Peyer's patch (tissue), 4 donors: ENCODE measurements around the gene SLC39A11. TPM values are rescaled to one million over a fixed set of nuclear protein-coding genes. Genes with fewer than 3 reads are reported as not detected.
A peak's percentile ranks its signal among the peaks of the same experiment; 100 is the strongest.

Source experiments
- DNase-seq, 3 donors: peaks; one replicate each; pipeline ENCODE4 v3.0.0-alpha.2; 2017 to 2019
- H3K27ac ChIP-seq, 4 donors: fragments of 200-600 bp; sonication (generic); one replicate each; pipeline ENCODE4 v1.5.1; 2016 to 2019
- H3K27me3 ChIP-seq, 2 donors: fragments of 200-600 bp; sonication (generic); one replicate each; pipeline ENCODE4 v1.5.1; 2019
- H3K36me3 ChIP-seq, 3 donors: fragments of 200-600 bp; sonication (generic); one replicate each; pipeline ENCODE4 v1.5.1; 2016 to 2019
- H3K4me1 ChIP-seq, 4 donors: fragments of 200-600 bp; sonication (generic); one replicate each; pipeline ENCODE4 v1.5.1; 2016 to 2019
- H3K4me3 ChIP-seq, 4 donors: fragments of 200-600 bp; sonication (generic); 1 replicate in 3 of 4; 2 replicates in 1 of 4; pipeline ENCODE4 v1.5.1; 2016 to 2019; ENCODE audit warnings: mild to moderate bottlenecking in 1 of 4
- H3K9me3 ChIP-seq, 4 donors: fragments of 200-600 bp; sonication (generic); one replicate each; pipeline ENCODE4 v1.5.1; 2016 to 2019; ENCODE audit warnings: mild to moderate bottlenecking in 1 of 4
- POLR2A ChIP-seq, 2 donors: fragments of 450-650 bp; IDR thresholded peaks; one replicate each; pipeline ENCODE4 v1.5.1; 2017; ENCODE audit warnings: antibody characterized with exemption in 2 of 2, mild to moderate bottlenecking in 2 of 2, moderate library complexity in 2 of 2
- total RNA-seq, 4 donors: library from RNA; depleted of rRNA; stranded (reverse); fragments of >200 nt; gene quantifications; one replicate each; pipeline ENCODE4 v1.1.0, GENCODE V29; 2016
- TF ChIP-seq, protein P1 (sequence below), 6 experiments: fragments of 450-650 bp in 4 of 6; fragments of 200-600 bp in 2 of 6; sonication (generic) in 1 of 6; IDR thresholded peaks; one replicate each; pipeline ENCODE4 v1.5.1; 2017 to 2019; ENCODE audit warnings: antibody characterized with exemption in 6 of 6, mild to moderate bottlenecking in 3 of 6, moderate library complexity in 1 of 6

SLC39A11 gene
- total RNA-seq, 4 donors from 2014 or later = 39.9 to 91.6 (median 45.7) TPM

- peak overlapping the region in 2 of 4 donors; percentile 29 to 30 for H3K4me3 ChIP-seq
- peaks cover 0 to 25% (median 2%) of the 10 kb centered on the region in 4 donors for H3K4me1 ChIP-seq
- H3K27ac ChIP-seq = peak overlapping the region in 3 of 4 donors; percentile 48 to 91 (median 84)
- TF ChIP-seq, protein P1, sequence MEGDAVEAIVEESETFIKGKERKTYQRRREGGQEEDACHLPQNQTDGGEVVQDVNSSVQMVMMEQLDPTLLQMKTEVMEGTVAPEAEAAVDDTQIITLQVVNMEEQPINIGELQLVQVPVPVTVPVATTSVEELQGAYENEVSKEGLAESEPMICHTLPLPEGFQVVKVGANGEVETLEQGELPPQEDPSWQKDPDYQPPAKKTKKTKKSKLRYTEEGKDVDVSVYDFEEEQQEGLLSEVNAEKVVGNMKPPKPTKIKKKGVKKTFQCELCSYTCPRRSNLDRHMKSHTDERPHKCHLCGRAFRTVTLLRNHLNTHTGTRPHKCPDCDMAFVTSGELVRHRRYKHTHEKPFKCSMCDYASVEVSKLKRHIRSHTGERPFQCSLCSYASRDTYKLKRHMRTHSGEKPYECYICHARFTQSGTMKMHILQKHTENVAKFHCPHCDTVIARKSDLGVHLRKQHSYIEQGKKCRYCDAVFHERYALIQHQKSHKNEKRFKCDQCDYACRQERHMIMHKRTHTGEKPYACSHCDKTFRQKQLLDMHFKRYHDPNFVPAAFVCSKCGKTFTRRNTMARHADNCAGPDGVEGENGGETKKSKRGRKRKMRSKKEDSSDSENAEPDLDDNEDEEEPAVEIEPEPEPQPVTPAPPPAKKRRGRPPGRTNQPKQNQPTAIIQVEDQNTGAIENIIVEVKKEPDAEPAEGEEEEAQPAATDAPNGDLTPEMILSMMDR (IDR thresholded peaks at IDR 0.05) = no peak
- no peak for TF ChIP-seq POLR2A (IDR thresholded peaks at IDR 0.05)
- no peak for DNase-seq
- no peaks in the 10 kb centered on the region for H3K9me3 ChIP-seq
- no peaks in the 10 kb centered on the region for H3K36me3 ChIP-seq
- H3K27me3 ChIP-seq = no peaks in the 10 kb centered on the region
Observed at GRCh38 chr17:72617557-72617956, 474.9 kb downstream of the SLC39A11 start.

- Histone ChIP-seq H3K27me3 (no peaks in the 10 kb centered on the region), H3K4me1 (peaks cover 0 to 25% (median 2%) of the 10 kb centered on the region in 4 donors), H3K27ac (no peak overlapping the region), H3K4me3 (no peak overlapping the region), H3K36me3 (no peaks in the 10 kb centered on the region), H3K9me3 (no peaks in the 10 kb centered on the region)
- TF ChIP-seq, protein P1 (IDR thresholded peaks at IDR 0.05) = no peak
- TF ChIP-seq POLR2A (IDR thresholded peaks at IDR 0.05) = no peak
- DNase-seq = no peak
Observed at GRCh38 chr17:72616447-72616846, 476.0 kb downstream of the SLC39A11 start.

DNA sequence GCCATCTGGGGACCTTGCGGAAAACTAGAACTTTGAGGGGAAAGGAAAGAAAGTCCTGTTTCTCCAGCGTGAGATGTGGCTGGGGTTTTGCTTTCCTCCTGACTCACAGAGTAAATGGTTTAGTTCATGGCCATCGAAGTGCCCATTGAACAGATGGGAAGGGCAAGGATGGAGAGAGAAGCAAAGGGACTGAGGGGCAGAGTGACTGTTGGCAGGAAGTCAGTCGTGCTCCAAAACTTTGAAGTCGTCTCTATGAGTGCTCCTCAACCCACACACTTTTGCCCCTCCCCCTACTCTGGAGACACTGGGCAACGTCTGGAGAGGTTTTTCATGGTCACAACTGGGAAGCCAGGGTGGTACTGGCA lies 476.9 kb downstream of the SLC39A11 start:
- peaks cover 0 to 25% (median 2%) of the 10 kb centered on the region in 4 donors for H3K4me1 ChIP-seq
- no peaks in the 10 kb centered on the region for H3K27me3 ChIP-seq
- H3K36me3 ChIP-seq = no peaks in the 10 kb centered on the region
- TF ChIP-seq POLR2A (IDR thresholded peaks at IDR 0.05) = no peak
- TF ChIP-seq, protein P1 (IDR thresholded peaks at IDR 0.05) = no peak
- H3K27ac ChIP-seq = peak overlapping the region in 3 of 4 donors; percentile 51 to 87 (median 80)
- H3K9me3 ChIP-seq = no peaks in the 10 kb centered on the region
- no peak overlapping the region for H3K4me3 ChIP-seq
- no peak for DNase-seq

- no peaks in the 10 kb centered on the region for H3K36me3 ChIP-seq
- peak overlapping the region in 2 of 4 donors; percentile 22 to 24 for H3K4me3 ChIP-seq
- H3K4me1 ChIP-seq = peaks cover 0 to 26% (median 2%) of the 10 kb centered on the region in 4 donors
- DNase-seq = peak in 2 of 3 donors; percentile 68 to 72
- TF ChIP-seq, protein P1 (IDR thresholded peaks at IDR 0.05) = no peak
- TF ChIP-seq POLR2A (IDR thresholded peaks at IDR 0.05) = no peak
- H3K9me3 ChIP-seq = no peaks in the 10 kb centered on the region
- peak overlapping the region in 3 of 4 donors; percentile 51 to 87 (median 80) for H3K27ac ChIP-seq
- no peaks in the 10 kb centered on the region for H3K27me3 ChIP-seq
Observed at GRCh38 chr17:72614871-72615626, 477.4 kb downstream of the SLC39A11 start.

GRCh38 chr17:72614476-72614870 lies 478.0 kb downstream of the SLC39A11 start:
- no peaks in the 10 kb centered on the region for H3K27me3 ChIP-seq
- peaks cover 0 to 31% (median 2%) of the 10 kb centered on the region in 4 donors for H3K4me1 ChIP-seq
- no peaks in the 10 kb centered on the region for H3K9me3 ChIP-seq
- H3K36me3 ChIP-seq = no peaks in the 10 kb centered on the region
- no peak for DNase-seq
- TF ChIP-seq, protein P1 (IDR thresholded peaks at IDR 0.05) = no peak
- TF ChIP-seq POLR2A (IDR thresholded peaks at IDR 0.05) = no peak
- peak overlapping the region in 3 of 4 donors; percentile 51 to 87 (median 80) for H3K27ac ChIP-seq
- peak overlapping the region in 2 of 4 donors; percentile 22 to 24 for H3K4me3 ChIP-seq
